Measurements from ENCODE around the gene KAT8. TPM values are rescaled to one million over a fixed set of nuclear protein-coding genes. Genes with fewer than 3 reads are reported as not detected.
A peak's percentile ranks its signal among the peaks of the same experiment; 100 is the strongest.

KAT8 gene
- total RNA-seq, 1 donor from 2014 or later, result 72.0 TPM

DNA sequence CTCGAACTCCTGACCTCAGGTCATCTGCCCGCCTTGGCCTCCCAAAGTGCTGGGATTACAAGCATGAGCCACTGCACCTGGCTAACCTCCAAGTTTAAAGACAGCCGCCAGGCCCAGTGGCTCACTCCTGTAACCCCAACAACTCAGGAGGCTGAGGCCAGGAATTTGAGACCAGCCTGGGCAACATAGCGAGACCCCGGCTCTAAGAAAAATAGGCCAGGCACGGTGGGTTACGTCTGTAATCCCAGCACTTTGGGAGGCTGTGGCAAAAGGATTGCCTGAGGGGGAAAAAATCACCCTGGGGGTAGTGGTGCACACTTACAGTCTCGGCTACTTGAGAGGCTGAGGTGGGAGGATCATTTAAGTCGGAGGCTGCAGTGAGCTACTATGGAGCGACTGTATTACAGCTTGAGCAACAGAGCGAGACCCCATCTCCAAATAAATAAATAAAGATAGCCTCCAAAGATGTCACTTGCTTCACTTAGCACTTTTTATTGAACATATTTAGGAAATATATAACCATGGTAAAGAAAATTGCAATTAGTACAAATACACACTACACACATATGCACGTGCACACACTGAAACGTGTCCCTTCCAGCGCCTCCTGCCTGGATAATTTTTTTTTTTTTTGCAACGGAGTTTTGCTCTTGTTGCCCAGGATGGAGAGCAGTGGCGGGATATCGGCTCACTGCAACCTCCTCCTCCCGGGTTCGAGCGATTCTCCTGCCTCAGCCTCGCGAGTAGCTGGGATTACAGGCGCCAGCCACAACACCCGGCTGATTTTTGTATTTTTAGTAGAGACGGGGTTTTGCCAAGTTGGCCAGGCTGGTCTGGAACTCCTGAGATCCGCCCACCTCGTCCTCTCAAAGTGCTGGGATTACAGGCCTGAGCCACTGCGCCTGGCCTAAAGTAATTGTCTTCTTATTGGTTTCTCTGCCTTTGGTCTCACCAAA is 10.7 kb upstream of the KAT8 start:
- Histone ChIP-seq H3K9me3 (replicated peaks) (no peaks in the 10 kb centered on the region), H3K27me3 (ENCODE audit: low read depth) (no peaks in the 10 kb centered on the region), H3K4me3 (no peak overlapping the region), H3K36me3 (peaks cover 26% of the 10 kb centered on the region), H3K4me1 (peaks cover 32% of the 10 kb centered on the region), H3K27ac (replicated peaks) (peak overlapping the region; percentile 96)
- TF ChIP-seq, protein P1, sequence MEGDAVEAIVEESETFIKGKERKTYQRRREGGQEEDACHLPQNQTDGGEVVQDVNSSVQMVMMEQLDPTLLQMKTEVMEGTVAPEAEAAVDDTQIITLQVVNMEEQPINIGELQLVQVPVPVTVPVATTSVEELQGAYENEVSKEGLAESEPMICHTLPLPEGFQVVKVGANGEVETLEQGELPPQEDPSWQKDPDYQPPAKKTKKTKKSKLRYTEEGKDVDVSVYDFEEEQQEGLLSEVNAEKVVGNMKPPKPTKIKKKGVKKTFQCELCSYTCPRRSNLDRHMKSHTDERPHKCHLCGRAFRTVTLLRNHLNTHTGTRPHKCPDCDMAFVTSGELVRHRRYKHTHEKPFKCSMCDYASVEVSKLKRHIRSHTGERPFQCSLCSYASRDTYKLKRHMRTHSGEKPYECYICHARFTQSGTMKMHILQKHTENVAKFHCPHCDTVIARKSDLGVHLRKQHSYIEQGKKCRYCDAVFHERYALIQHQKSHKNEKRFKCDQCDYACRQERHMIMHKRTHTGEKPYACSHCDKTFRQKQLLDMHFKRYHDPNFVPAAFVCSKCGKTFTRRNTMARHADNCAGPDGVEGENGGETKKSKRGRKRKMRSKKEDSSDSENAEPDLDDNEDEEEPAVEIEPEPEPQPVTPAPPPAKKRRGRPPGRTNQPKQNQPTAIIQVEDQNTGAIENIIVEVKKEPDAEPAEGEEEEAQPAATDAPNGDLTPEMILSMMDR (IDR thresholded peaks at IDR 0.05; ENCODE audit: borderline replicate concordance), result no peak
- intact Hi-C loops (cut with micrococcal nuclease), result no loop called here
- no peak for DNase-seq

DNA sequence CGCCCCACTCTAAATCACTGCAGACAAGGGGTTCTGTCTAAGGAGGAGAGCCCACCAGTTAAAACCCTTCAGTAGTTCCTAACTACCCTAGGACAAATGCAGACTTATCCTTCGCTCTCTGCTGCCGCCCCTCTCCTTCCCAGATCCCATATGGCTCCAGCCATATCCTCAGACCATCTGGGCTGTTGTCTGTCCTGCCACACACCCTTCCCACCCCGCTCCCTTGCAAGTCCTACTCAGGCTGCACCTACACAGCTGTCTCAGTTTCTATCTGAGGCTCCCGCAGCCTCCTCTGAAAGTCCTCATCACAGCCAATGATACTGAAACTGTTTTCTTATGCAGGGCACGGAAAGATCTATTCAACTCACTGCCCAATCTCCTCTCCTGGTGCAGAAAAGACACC is 10.0 kb upstream of the KAT8 start:
- H3K9me3 ChIP-seq (replicated peaks), result no peaks in the 10 kb centered on the region
- peak overlapping the region; percentile 98 for H3K4me3 ChIP-seq
- TF ChIP-seq, protein P1 (IDR thresholded peaks at IDR 0.05; ENCODE audit: borderline replicate concordance), result no peak
- peak overlapping the region; percentile 96 for H3K27ac ChIP-seq (replicated peaks)
- intact Hi-C loops (cut with micrococcal nuclease), result no loop called here
- peaks cover 33% of the 10 kb centered on the region for H3K36me3 ChIP-seq
- no peaks in the 10 kb centered on the region for H3K27me3 ChIP-seq (ENCODE audit: low read depth)
- no peak for DNase-seq
- peaks cover 39% of the 10 kb centered on the region for H3K4me1 ChIP-seq

DNA sequence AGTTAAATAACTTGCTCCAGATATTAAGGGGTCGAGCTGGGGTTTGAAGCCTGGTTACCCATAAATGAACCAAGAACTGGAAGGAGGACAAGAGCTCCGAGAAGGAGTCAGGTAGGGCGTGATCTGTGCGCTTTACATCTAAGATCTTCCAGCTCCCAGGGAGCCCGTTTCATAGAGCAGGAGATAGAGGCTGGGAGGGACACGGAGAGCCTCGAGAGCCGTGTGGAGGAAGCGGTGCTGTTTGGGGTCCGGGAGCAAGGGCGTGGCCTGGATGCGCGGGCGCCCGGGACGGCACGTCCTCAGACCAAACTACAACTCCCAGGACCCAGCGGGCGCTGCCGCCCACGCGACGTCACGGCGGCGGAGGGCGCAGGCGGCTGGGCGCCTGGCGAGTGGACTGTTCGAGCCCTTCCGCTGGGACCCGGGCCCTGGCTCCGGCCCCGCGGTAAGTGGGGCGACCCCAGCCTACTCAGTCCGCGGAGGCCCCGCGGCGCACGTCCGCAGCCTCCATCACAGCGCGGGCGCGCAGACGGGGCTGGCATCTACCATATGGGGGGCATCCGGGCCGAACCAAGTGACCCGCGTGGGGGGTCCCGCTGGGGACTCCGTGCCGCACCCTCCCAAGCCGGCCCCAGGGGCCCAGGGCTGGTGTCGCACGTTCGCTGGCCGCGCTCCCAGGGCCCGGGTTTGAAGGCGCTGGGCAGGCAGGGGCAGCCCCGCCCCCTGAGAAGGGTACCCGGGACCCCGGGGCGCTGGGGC is 9.2 kb upstream of the KAT8 start, which contains the start of gene BCKDK:
Gene BCKDK, plus strand, starts transcription at position 352 of the 759 bp plus-strand sequence. CDS start 838 bp downstream, outside the sequence.
- peak within 1 kb of the TSS; percentile 98 for H3K4me3 ChIP-seq
- peak; percentile 87 for DNase-seq
- H3K4me1 ChIP-seq, result peaks cover 47% of the 10 kb centered on the region
- TF ChIP-seq, protein P1 (IDR thresholded peaks at IDR 0.05; ENCODE audit: borderline replicate concordance), result no peak
- H3K9me3 ChIP-seq (replicated peaks), result no peaks in the 10 kb centered on the region
- H3K27me3 ChIP-seq (ENCODE audit: low read depth), result no peaks in the 10 kb centered on the region
- peaks cover 34% of the 10 kb centered on the region for H3K36me3 ChIP-seq
- intact Hi-C loops (cut with micrococcal nuclease), result no loop called here
- peak within 1 kb of the TSS; percentile 96 for H3K27ac ChIP-seq (replicated peaks)

- peak overlapping the region; percentile 96 for H3K27ac ChIP-seq (replicated peaks)
- H3K4me3 ChIP-seq, result peak overlapping the region; percentile 98
- H3K4me1 ChIP-seq, result peaks cover 54% of the 10 kb centered on the region
- peaks cover 34% of the 10 kb centered on the region for H3K36me3 ChIP-seq
- intact Hi-C loops (cut with micrococcal nuclease), result no loop called here
- TF ChIP-seq, protein P1 (IDR thresholded peaks at IDR 0.05; ENCODE audit: borderline replicate concordance), result no peak
- no peak for DNase-seq
- no peaks in the 10 kb centered on the region for H3K27me3 ChIP-seq (ENCODE audit: low read depth)
- no peaks in the 10 kb centered on the region for H3K9me3 ChIP-seq (replicated peaks)
These were observed 8.5 kb upstream of the KAT8 start for GRCh38 chr16:31108794-31109558.

DNA sequence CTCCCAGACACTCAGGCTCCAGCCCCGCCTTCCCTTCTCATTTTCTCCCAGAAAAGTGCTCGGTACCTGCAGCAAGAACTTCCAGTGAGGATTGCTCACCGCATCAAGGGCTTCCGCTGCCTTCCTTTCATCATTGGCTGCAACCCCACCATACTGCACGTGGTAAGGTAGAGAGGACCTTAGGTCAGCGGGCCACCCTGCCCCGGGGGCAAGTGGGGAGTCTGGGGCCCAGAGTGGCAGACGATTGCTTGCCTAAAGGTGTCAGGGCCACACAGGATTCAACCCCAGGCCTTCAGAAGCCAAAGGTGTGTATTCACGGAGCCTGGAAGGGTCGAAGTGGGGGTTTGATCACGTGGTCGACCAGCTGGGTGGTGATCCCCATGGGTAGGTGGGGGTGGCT is 7.8 kb upstream of the KAT8 start:
- DNase-seq, result no peak
- peaks cover 34% of the 10 kb centered on the region for H3K36me3 ChIP-seq
- H3K4me3 ChIP-seq, result peak overlapping the region; percentile 98
- TF ChIP-seq, protein P1 (IDR thresholded peaks at IDR 0.05; ENCODE audit: borderline replicate concordance), result no peak
- no peaks in the 10 kb centered on the region for H3K9me3 ChIP-seq (replicated peaks)
- peaks cover 60% of the 10 kb centered on the region for H3K4me1 ChIP-seq
- intact Hi-C loops (cut with micrococcal nuclease), result no loop called here
- H3K27ac ChIP-seq (replicated peaks), result peak overlapping the region; percentile 96
- H3K27me3 ChIP-seq (ENCODE audit: low read depth), result no peaks in the 10 kb centered on the region
